A673 (cell line): ENCODE measurements around the gene CISH. TPM values are rescaled to one million over a fixed set of nuclear protein-coding genes. Genes with fewer than 3 reads are reported as not detected.

Experiments used
- BruUV-seq: library from RNA; stranded (reverse); fragments of 400-500 nt; replicated peaks from 2 replicates; lab custom pipeline; 2021; lab: Mats Ljungman, UMichigan
- CTCF ChIA-PET: fragments of 300-600 bp; sonication (Branson Sonifier 250); formaldehyde crosslinking; loops from one replicate; lab custom pipeline; 2022; ENCODE audit warnings: antibody characterized with exemption; lab: Charles Lee
- POLR2A ChIA-PET: fragments of 300-600 bp; sonication (Branson Sonifier 250); formaldehyde crosslinking; loops from one replicate; lab custom pipeline; 2022; ENCODE audit warnings: antibody characterized with exemption; ENCODE audit not compliant: low non-redundant PET; lab: Charles Lee
- DNase-seq: peaks from one replicate; pipeline ENCODE4 v3.0.0-alpha.2; 2015; ENCODE audit warnings: low spot score
- H3K27ac ChIP-seq: fragments of 200-600 bp; sonication (generic); 2 replicates; pipeline ENCODE4 v1.5.1; 2016; ENCODE audit warnings: mixed run types, low read depth, mild to moderate bottlenecking, mixed read lengths, antibody characterized with exemption, low read length; ENCODE audit not compliant: poor library complexity, severe bottlenecking
- H3K27me3 ChIP-seq: fragments of 200-600 bp; sonication (generic); replicated peaks from 2 replicates; pipeline ENCODE4 v1.6.1; 2017; ENCODE audit warnings: mixed run types, low read depth, mild to moderate bottlenecking, mixed read lengths, antibody characterized with exemption, low read length; ENCODE audit not compliant: insufficient read depth, poor library complexity
- H3K36me3 ChIP-seq: fragments of 200-600 bp; sonication (generic); 2 replicates; pipeline ENCODE4 v1.6.1; 2016; ENCODE audit warnings: mixed run types, mild to moderate bottlenecking, mixed read lengths, antibody characterized with exemption, low read length; ENCODE audit not compliant: insufficient read depth, poor library complexity, severe bottlenecking
- H3K4me1 ChIP-seq: fragments of 200-600 bp; sonication (generic); 2 replicates; pipeline ENCODE4 v1.6.1; 2017; ENCODE audit warnings: mixed run types, mild to moderate bottlenecking, mixed read lengths, antibody characterized with exemption, low read length; ENCODE audit not compliant: insufficient read depth, poor library complexity, severe bottlenecking
- H3K4me3 ChIP-seq: fragments of 200-600 bp; sonication (generic); 2 replicates; pipeline ENCODE4 v1.5.1; 2016; ENCODE audit warnings: low read depth, mixed run types, mild to moderate bottlenecking, mixed read lengths, low read length; ENCODE audit not compliant: poor library complexity, severe bottlenecking
- H3K9me3 ChIP-seq: fragments of 200-600 bp; sonication (generic); 2 replicates; pipeline ENCODE4 v1.6.1; 2016; ENCODE audit warnings: mixed run types, low read depth, mild to moderate bottlenecking, mixed read lengths, antibody characterized with exemption, low read length; ENCODE audit not compliant: poor library complexity, severe bottlenecking
- CTCF ChIP-seq: fragments of 300-800, 200-600 bp; sonication (generic); conservative IDR thresholded peaks from 2 replicates; pipeline ENCODE4 v1.5.1; 2017; ENCODE audit warnings: low read depth, mild to moderate bottlenecking, antibody characterized with exemption, low read length, moderate library complexity, mixed read lengths
- EZH2 ChIP-seq: fragments of 200-600 bp; sonication (generic); IDR thresholded peaks from 2 replicates; pipeline ENCODE4 v1.6.1; 2017; ENCODE audit warnings: borderline replicate concordance, low read depth, mild to moderate bottlenecking, mixed read lengths, antibody characterized with exemption, low read length; ENCODE audit not compliant: poor library complexity, severe bottlenecking
- intact Hi-C: fragments of 100-400 bp; cut with micrococcal nuclease; formaldehyde crosslinking; loops from one replicate; pipeline ENCODE4 v1.10.0; 2022; ENCODE audit not compliant: unreplicated experiment
- total RNA-seq: library from RNA; stranded (reverse); gene quantifications from 2 replicates; pipeline ENCODE4 v1.2.3, GENCODE V29; 2021

CISH gene
- total RNA-seq, 1 experiment from 2014 or later, result 0.86 TPM

DNA sequence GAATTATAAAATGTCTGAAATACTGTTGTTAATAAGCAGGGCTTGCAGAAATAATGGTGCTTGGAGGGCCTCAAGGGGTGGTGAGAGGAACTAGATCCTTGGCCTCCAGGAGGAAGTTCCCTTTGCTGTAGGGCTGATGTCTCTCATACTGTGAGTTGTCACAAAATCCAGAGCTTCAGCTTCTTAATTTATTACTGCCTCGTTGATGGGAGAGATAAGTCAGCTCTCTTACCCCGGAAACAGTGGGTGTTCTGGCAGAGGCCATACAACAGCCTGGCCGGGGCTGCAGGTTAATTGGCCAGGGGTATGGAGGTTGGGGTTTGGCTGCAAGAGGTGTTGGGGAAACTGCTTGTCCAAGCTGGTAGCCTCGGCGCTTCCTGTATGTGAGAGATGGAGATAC is 20.9 kb upstream of the CISH start:
- H3K4me1 ChIP-seq, result no peaks in the 10 kb centered on the region
- ChIA-PET CTCF (no interaction called here), POLR2A (no interaction called here)
- no TSS peak for BruUV-seq
- no peaks in the 10 kb centered on the region for H3K9me3 ChIP-seq
- DNase-seq, result peak; percentile 12
- intact Hi-C loops, result no loop called here
- no peak overlapping the region for H3K27ac ChIP-seq
- TF ChIP-seq EZH2, result no peak
- no peaks in the 10 kb centered on the region for H3K36me3 ChIP-seq
- no peaks in the 10 kb centered on the region for H3K27me3 ChIP-seq
- H3K4me3 ChIP-seq, result no peak overlapping the region

- intact Hi-C loops, result no loop called here
- Histone ChIP-seq H3K4me1 (peaks cover under 1% of the 10 kb centered on the region), H3K27me3 (no peaks in the 10 kb centered on the region), H3K9me3 (no peaks in the 10 kb centered on the region), H3K27ac (no peak overlapping the region), H3K36me3 (no peaks in the 10 kb centered on the region), H3K4me3 (no peak overlapping the region)
- DNase-seq, result no peak
- TF ChIP-seq CTCF, result no peak
- no peak for TF ChIP-seq EZH2
- no TSS peak for BruUV-seq
- ChIA-PET POLR2A (interaction anchor here (0.6 kb wide), 1 partner anchor 32 kb away, joined by 3 read pairs; no protein-coding TSS in a partner anchor), CTCF (no interaction called here)
These were observed 19.3 kb upstream of the CISH start for GRCh38 chr3:50630877-50631276.

- TF ChIP-seq CTCF (no peak), EZH2 (no peak)
- ChIA-PET POLR2A (interaction anchor here (0.6 kb wide), 1 partner anchor 32 kb away, joined by 3 read pairs; no protein-coding TSS in a partner anchor), CTCF (no interaction called here)
- peaks cover 6% of the 10 kb centered on the region for H3K4me1 ChIP-seq
- H3K27ac ChIP-seq, result no peak overlapping the region
- H3K9me3 ChIP-seq, result no peaks in the 10 kb centered on the region
- no peak overlapping the region for H3K4me3 ChIP-seq
- intact Hi-C loops, result no loop called here
- DNase-seq, result no peak
- no peaks in the 10 kb centered on the region for H3K36me3 ChIP-seq
- no peaks in the 10 kb centered on the region for H3K27me3 ChIP-seq
- BruUV-seq, result no TSS peak
These were observed 18.8 kb upstream of the CISH start for GRCh38 chr3:50630394-50630793.

- ChIA-PET POLR2A (no interaction called here), CTCF (no interaction called here)
- Histone ChIP-seq H3K27me3 (no peaks in the 10 kb centered on the region), H3K36me3 (no peaks in the 10 kb centered on the region), H3K4me1 (peaks cover 7% of the 10 kb centered on the region), H3K27ac (no peak overlapping the region), H3K4me3 (no peak overlapping the region), H3K9me3 (no peaks in the 10 kb centered on the region)
- intact Hi-C loops, result no loop called here
- DNase-seq, result no peak
- TF ChIP-seq CTCF (no peak), EZH2 (no peak)
- no TSS peak for BruUV-seq
These were observed 17.0 kb upstream of the CISH start for GRCh38 chr3:50628601-50629000.
